Activated CD4-positive, CD25-positive, alpha-beta regulatory T cell (primary cell): ENCODE data around the gene ARL8B.
"Not testable (repeated sequence)": the region's sequence is repeated elsewhere in the genome, so short reads cannot be mapped to it uniquely, and the experiment has no call there.

Experiments
- DNase-seq, 4 experiments: peaks; one replicate each; lab custom pipeline; 2025; lab: John Stamatoyannopoulos, UW

ARL8B gene

DNA sequence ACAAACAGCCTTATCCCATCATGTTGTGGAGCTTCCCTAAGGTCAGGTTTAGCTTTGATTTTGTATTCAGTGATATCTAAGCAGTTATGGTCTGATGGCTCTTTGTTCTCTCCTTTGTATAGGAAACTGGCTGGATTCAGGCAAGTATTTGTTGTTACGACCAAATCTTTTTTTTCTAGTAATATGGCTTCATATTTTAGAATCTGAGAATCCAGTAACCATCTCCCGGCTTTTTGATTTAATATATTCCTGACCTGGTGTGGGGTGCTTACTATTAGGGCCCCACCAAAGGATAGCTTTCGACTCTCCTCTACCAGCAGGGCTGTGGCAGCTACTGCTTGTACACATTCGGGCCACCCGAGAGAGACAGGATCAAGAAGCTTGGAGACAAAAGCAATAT is 23.0 kb downstream of the ARL8B start:
- DNase-seq, result no peak

DNA sequence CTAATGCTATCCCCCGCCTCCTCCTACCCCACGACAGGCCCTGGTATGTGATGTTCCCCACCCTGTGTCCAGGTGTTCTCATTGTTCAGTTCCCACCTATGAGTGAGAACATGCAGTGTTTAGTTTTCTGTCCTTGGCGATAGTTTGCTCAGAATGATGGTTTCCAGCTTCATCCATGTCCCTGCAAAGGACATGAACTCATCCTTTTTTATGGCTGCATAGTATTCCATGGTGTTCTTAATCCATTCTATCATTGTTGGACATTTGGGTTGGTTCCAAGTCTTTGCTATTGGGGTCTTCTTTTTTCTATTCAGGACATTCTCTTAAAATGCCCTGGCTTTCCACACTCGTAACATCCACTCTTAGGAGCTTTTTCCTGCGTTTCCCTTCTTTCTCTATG is 25.1 kb downstream of the ARL8B start:
- DNase-seq, result not testable (repeated sequence)

DNA sequence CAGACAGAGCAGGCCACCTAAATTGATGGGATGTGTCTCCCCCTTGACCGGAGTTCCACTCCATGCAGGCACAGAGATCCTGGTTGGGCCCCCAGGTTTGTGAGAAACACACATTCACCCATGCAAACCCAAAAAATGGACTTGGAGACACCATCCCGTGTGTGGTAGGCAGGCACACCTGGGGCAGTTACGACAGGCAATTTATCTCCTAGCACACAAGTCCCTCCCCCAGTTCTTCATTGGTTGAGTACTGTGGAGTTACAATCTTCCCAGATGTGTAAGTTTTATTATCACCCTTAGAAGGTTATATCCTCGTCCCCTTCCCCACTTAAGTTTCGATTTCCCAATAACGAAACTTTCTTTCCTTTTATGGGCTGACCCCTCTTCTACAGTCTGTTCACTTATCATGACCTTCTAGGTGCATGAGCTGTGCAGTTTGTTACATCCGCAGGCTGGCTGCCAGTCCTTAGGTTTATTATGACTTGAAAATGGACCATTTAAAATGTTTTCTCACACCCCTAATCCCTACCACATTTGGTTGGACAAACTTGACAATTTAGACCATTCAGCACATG is 27.3 kb downstream of the ARL8B start:
- no peak for DNase-seq

DNA sequence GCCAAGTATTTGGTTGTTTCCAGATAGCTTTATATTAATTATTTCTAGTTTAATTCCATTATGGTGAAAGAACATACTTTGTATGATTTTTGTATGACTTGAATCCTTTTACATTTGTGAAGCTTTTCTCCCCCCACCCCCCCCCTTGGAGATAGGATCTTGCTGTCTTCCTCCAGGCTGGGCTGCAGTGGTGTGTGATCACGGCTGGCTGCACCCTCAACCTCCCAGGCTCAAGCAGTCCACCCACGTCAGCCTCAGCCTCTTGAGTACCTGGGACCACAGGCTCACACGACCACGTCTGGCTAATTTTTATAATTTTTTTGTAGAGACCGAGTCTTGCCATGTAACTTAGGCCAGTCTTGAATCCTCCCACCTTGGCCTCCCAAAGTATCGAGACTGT is 29.5 kb downstream of the ARL8B start:
- no peak for DNase-seq

DNA sequence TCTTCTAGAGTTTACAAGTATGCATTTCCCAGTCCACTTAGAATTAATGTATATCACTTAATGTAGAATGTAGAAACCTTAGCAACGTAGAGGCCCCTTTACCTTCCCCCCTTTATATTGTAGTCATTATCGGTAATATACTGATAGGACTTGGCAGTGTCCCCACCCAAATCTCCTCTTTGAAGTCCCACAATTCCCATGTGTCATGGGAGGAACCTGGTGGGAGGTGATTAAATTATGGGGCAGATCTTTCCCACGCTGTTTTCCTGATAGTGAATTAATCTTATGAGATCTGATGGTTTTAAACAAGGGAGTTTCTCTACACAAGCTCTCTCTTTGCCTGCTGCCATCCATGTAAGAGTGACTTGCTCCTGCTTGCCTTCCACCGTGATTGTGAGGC is 31.0 kb downstream of the ARL8B start:
- no peak for DNase-seq

DNA sequence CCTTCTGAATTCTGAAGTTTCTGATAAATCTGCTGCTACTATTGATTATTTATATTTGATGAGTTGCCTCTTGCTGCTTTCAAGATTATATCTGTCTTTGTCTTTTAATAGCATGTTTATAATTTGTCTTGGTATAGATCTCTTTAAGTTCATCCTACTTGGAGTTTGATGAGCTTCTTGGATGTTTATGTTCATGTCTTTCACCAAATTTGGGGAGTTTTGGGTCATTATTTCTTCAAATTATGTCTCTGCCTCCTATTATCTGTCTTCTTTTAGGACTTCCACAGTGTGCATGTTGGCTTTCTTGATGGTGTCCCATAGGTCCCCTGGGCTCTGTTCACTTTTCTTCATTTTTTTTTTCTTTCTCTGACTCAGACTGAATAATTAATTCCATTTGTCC is 33.1 kb downstream of the ARL8B start:
- no peak for DNase-seq

DNA sequence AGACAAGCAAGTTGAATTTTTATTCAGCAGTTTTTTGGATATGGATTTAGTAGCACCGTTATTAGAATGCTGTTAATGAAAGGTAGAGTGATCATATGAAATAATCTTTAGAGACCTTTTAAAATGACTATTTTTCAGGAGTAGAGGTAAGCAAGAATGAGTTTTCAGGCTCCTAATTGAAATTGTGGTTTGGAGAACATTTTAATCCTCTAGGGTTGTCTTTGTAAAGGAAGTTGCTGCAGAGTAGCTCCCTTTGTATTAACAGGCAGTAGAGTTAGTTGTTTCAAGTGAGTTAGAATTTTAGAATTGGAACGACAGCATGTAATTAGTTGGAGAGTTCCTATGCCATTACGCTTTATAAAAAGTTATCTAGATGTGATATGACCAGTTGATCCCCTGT is 38.2 kb downstream of the ARL8B start:
- no peak for DNase-seq

DNA sequence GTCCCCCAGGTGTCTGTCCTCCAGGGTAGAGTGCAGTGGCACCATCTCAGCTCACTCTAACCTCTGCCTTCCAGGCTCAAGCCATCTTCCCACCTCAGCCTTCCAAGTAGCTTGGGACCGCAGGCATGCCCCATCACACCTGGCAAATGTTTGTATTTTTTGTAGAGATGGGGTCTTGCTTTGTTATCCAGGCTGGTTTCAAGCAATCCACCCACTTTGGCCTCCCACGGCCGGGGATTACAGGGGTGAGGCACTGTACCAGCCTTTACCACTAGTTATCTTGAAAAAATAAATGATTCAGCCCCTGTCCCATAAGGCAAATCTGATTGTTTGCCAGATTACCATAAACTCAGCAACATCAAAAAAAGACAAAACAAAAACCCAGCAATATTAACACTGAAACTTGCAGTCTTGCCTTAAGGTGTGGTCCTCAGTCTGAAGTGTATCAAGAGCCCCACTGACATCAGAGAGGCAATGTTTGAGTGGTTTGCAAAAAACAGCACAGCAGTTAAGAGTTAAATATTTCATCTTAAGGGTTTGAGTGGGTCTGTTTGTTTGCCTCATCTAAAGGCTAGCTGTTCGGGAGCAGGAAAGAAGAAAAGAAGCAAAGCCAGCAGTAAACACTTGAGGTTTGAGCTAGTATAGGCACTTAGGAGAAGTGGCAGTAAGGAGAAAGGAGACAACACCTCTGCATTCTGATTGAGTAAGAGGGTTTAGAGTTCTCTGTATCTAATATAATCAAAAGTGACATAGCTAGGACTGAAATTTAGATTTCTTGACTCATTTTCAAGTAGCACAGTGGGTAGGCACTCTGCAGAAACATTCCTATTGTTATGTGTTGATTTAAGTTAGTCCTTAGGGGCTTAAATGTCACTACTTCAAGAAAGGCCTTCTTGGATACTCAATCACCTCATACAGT is 39.1 kb downstream of the ARL8B start:
- no peak for DNase-seq

DNA sequence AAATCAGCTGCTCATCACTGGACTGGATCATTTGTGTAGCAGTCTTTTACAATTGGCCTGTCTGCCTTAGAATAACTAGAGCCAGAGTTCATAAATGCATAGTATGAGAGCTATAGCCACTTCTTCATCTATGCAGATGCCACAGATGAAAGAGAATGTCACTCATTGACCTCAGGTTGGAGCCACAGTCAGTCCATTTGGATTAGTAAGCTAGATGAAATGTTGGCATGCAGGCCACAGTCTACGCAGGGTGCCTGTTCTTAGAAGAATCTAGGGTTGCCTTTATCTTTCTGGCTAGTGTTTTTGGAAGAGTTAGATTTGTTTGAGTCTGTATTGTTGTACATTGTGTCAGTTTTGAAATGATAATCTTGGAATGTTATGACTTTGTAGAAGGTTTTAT is 40.0 kb downstream of the ARL8B start:
- DNase-seq, result no peak

DNA sequence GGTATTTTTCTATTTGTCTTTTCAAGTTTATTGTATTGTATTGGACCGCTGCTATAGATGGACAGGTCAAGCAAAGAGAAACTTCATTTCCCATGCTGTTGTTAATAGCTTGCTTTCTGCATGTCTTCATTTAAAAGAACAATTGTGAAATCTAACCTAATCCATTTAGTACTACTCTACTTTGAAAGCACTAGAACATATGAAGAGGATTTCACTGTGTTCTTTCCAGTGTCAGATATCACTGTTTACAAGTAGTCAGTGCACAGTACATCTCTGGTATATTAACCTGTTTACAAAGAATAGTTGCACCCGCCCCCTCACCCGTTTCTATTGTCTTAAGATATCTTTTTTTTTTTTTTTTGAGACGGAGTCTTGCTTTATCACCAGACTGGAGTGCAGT is 43.6 kb downstream of the ARL8B start:
- no peak for DNase-seq

DNA sequence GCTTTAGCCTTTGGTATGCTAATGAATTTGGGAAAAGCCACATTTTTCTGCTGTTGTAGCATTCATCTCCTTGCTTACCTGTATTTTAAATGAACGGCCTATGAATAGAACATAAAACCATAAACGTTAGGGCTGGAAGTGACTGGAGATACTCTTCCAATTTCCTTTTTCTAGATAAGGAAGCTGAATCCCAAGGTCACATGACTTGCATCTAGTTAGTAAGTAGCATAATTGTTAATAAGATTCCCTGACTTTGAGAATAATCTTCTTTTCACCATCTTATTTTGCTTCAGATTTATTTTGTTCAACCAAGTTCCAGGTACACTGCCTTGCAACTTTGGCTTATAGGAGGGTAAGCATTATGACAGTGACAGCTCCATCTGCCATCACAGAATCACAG is 44.8 kb downstream of the ARL8B start:
- no peak for DNase-seq

DNA sequence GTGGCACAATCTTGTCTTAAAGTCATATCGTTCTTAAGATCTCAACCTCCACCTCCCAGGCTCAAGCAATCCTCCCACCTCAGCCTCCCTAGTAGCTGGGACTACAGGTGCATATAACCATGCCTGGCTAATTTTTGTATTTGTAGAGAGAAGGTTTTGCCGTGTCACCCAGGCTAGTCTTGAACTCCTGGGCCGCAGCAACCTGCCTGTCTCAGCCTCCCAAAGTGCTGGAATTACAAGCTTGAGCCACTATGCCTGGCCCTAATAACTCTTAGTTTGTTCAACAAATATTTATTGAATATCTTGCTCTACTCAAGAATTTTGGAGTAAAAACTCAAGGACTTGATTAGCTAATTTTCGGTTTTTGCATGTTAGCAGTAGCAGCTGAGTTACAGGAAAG is 46.0 kb downstream of the ARL8B start:
- DNase-seq, result no peak

DNA sequence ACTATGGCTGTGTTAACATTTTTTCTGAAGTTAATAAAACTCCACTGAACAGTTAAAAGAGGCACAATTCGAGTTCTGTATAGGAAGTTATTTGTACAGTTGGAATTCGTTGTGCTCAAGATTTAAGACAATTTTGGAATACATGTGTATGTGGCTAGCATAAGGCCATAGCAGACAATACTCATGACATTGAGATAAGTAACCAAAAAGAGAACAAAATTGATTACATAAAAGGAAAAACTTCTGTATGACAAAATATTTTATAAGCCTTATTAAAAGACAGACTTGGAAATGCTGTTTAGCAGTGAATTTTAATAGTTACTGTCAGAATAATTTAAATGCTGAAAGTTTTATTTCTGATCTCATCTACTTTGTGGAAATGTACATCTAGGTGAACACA is 47.7 kb downstream of the ARL8B start:
- DNase-seq, result no peak

DNA sequence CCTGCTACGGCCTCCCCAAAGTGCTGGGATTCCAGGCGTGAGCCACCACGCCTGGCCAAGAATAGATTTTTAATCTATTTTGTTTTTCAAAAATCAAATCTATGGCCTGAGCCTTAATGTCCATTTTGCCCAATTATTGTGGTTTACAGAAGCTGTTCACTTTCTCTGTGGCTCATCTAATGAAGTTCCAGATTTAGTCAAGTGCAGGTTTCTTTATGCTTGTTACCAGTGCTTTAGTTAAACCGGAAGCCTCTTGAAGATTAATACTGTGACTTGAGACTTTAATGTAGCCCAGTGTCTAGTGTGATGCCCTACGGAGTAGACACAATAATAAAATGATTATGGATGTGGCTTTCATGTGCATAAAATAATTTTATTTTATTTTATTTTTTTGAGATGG is 48.9 kb downstream of the ARL8B start:
- DNase-seq, result no peak

DNA sequence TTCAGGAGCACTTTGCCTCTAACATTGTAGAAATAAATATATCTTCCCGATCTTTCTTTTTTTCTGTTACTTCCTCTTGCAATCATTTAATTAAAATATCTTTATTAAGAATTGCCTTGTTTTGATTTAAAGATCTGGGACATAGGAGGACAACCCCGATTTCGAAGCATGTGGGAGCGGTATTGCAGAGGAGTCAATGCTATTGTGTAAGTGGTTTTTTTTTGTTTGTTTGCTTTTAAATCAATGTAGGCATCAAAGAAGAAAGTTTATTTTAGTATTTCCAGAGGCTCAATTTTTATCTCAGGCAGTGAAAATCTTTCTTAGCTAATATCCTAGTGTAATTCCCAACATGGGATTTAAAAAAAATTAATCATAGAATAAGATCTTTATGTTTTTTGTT is 49.9 kb downstream of the ARL8B start:
- DNase-seq, result no peak

DNA sequence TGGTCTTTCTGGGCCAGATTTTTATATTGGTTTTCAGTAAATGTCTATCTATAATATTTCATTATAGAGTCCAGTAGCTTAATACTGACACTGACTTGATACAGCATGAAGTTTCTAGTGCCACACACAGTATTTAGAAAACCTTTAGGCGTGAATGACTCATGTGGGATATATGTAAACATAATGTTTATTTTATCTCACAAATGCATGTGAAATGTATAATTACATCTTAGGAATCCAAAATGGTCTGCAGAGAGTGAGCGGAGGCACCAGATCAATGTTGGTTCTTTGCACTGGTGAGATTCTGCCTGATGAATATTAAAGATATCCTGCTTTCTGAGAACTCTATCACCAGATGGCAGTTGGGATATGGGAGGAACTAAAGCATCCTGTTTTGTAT is 56.9 kb downstream of the ARL8B start:
- not testable (repeated sequence) for DNase-seq

DNA sequence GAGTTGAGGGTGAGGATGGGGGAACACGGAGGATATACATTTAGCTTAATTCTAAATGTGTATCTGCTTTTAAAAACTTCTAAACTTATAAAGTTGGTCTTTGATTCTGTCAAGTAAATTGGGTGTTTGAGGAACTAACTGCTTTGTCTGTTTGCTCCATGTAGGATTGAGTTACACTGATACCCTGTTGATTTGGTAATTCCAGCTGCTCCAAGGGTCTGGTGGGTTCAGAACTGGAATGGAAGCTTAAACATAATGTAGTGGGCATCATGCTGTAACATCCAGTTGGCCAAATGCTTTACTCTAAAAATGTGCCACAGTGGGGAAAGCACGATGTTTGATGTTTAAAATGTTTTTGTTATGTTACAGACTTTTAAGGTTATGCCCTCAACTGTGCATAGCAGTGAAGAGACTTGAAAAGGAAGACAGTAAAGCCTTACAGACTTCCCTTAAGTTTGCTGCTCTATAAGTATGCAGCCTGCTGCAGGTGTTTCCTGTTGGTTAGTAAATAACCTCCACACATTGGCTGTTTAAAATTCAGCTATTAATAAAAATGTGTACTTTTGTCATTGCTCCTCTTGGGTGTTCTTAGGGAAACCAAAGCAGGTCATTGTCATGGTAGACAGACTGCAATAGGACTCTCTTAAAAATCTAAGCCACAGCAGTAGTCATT is 59.5 kb downstream of the ARL8B start:
- DNase-seq, result no peak

DNA sequence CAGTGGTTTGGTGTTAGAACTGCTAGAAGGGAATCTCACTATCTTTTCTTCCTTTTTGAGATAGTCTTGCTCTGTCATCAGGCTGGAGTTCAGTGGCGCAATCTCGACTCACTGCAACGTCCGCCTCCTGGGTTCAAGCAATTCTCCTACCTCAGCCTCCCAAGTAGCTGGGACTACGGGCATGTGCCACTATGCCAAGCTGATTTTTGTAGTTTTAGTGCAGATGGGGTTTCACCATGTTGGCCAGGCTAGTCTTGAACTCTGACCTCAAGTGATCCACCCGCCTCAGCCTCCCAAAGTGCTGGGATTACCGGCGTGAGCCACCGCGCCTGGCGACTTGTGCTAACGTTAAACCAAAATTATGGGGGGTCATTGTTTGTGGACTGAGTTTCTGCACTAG is 61.6 kb downstream of the ARL8B start:
- not testable (repeated sequence) for DNase-seq

DNA sequence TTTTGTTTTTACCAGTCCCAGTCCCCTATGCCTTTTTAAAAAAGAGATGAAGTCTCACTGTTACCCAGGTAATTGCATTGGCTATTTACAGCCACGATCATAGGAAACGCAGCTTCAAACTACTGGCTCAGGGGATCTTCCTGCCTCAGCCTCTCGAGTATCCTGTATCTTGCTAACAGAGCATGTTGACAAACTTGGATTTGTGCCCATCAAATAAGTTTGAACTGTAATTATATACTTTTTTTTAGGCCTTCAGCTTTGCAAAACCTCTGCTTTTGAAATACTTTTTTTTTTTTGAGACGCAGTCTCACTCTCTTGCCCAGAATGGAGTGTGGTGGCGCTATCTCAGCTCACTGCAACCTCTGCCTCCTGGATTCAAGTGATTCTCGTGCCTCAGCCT is 62.4 kb downstream of the ARL8B start:
- no peak for DNase-seq

DNA sequence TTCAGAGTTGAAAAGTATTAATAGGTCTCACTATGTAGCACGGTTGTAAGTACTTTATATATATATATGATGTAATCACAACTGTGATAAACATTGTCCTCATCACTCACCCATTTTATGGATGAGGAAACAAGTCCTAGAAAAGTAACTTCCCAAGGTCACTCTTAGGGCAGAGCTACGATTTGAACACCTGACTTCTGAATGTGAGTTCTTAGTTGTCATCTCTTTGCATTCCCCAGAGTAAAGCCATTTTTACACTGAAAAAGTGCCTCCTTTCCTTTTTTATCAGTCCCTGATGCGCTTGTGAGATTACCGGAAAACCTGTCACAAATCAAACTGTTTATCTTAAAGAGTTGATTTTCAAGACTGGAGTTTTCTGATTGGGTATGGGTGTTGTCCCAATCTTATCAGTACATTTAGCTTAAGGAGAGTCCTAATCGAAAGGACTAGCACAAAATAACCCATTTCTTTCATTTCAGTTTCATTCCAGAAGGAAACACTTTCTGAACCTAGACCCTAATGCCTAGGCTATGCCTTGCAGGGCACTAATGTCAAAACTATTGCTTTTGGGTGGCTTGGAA is 63.1 kb downstream of the ARL8B start:
- no peak for DNase-seq

DNA sequence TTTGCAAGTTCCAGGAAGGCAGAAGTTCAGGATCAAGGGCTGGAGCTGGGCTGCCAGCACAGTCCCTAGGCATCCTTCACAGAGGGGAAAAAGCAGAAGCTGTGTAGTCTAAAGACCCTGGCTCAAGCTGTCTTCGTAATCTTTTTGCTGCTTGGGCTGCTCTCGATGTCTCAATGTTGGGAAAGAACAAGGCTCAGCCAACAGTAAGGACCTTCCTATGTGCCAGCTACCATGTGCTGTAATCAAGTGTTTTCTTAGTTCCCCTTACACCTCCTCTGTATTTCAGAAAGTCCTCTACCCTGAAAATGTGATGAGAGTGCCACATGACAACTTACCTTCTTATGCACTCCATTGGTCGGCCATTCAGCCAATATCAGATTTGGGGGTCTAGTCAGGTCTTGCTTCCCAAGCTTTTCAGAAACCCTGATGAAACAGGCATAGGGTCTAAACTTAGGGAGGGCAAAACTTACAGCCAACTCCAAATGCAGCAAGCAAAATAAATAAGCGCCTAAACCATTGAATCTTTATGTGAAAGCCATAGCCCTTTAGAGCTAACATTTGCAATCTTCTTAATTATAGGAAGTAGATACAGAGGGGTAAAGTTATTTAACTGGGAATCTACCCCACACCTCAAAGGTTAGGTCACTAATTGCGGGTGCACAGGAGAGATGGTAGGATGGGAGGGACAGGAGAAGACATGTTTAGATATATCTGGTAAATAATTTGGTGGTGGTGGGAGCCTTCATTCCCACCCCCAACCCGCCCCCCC is 64.2 kb downstream of the ARL8B start:
- no peak for DNase-seq

DNA sequence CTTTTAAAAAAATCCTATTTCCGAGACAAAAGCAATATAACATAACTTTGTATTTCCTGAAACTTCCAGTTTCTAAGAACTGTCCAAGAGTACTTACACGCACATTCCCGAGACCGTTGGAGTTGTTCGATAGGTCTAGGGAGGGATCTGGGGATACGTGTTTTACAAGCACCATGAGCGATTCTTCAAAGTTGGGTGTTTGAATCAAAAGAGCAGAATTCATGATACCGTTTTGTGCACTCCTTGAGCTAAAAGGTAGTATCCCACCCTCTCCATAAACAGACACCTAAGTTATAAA is 64.7 kb downstream of the ARL8B start:
- DNase-seq, result no peak
